AG04450 (cell line): ENCODE measurements around the gene GRAP. TPM values are rescaled to one million over a fixed set of nuclear protein-coding genes. Genes with fewer than 3 reads are reported as not detected.
"Not testable (repeated sequence)": the region's sequence is repeated elsewhere in the genome, so short reads cannot be mapped to it uniquely, and the experiment has no call there.

Source experiments
- CTCF ChIA-PET: fragments of 300-600, 350-600 bp; formaldehyde crosslinking; extraction: SDS; loops from one replicate; lab custom pipeline; 2022; ENCODE audit warnings: antibody characterized with exemption, inconsistent platforms; lab: Charles Lee
- POLR2A ChIA-PET: fragments of 350-600 bp; formaldehyde crosslinking; extraction: SDS; loops from one replicate; lab custom pipeline; 2021; ENCODE audit warnings: antibody characterized with exemption, inconsistent platforms; lab: Yijun Ruan, JAX
- DNase-seq: peaks from one replicate; pipeline ENCODE4 v3.0.0-alpha.2; 2011; ENCODE audit warnings: low read depth, low spot score
- H3K27ac ChIP-seq: one replicate; pipeline ENCODE4 v1.5.1; 2012; ENCODE audit warnings: low read depth, low read length, control low read depth
- H3K27me3 ChIP-seq: one replicate; pipeline ENCODE4 v1.6.0; 2012; ENCODE audit warnings: low read length; ENCODE audit not compliant: control insufficient read depth, insufficient read depth
- H3K4me3 ChIP-seq: 2 replicates; pipeline ENCODE4 v1.5.1; 2011; ENCODE audit warnings: mild to moderate bottlenecking, low read depth, low read length, control low read depth
- H3K9me3 ChIP-seq: 2 replicates; pipeline ENCODE4 v1.5.1; 2012; ENCODE audit warnings: low read length; ENCODE audit not compliant: control insufficient read depth, insufficient read depth
- polyA plus RNA-seq: library from polyadenylated mRNA; depleted of rRNA; stranded (reverse); fragments of >200 nt; gene quantifications from 2 replicates; pipeline ENCODE4 v1.2.3, GENCODE V29; 2011

Gene GRAP
- polyA plus RNA-seq, 1 experiment, result 0.15 TPM

GRCh38 chr17:19063326-19063956, 16.7 kb upstream of the GRAP start:
- H3K9me3 ChIP-seq, H3K27me3 ChIP-seq, CTCF ChIA-PET, H3K27ac ChIP-seq, DNase-seq, H3K4me3 ChIP-seq, POLR2A ChIA-PET: not testable (repeated sequence)

- CTCF ChIA-PET, H3K27ac ChIP-seq, POLR2A ChIA-PET, H3K9me3 ChIP-seq, H3K4me3 ChIP-seq, H3K27me3 ChIP-seq, DNase-seq: not testable (repeated sequence)
Observed at GRCh38 chr17:19062718-19063325, 16.1 kb upstream of the GRAP start.

GRCh38 chr17:19062009-19062717, 15.4 kb upstream of the GRAP start:
- CTCF ChIA-PET, H3K4me3 ChIP-seq, DNase-seq, H3K27ac ChIP-seq, POLR2A ChIA-PET, H3K27me3 ChIP-seq, H3K9me3 ChIP-seq: not testable (repeated sequence)

GRCh38 chr17:19055447-19055846, 8.7 kb upstream of the GRAP start:
- POLR2A ChIA-PET, result not testable (repeated sequence)

GRCh38 chr17:19048826-19049225, 2.1 kb upstream of the GRAP start:
- DNase-seq, H3K9me3 ChIP-seq, H3K4me3 ChIP-seq, POLR2A ChIA-PET, H3K27me3 ChIP-seq, H3K27ac ChIP-seq, CTCF ChIA-PET: not testable (repeated sequence)

More at GRCh38 chr17:19055447-19055846, 8.7 kb upstream of the GRAP start:
- H3K9me3 ChIP-seq, CTCF ChIA-PET, H3K4me3 ChIP-seq, H3K27me3 ChIP-seq, DNase-seq, H3K27ac ChIP-seq: not testable (repeated sequence)

GRCh38 chr17:19047510-19047909, 753 bp upstream of the GRAP start:
- H3K4me3 ChIP-seq, H3K9me3 ChIP-seq, POLR2A ChIA-PET, DNase-seq, CTCF ChIA-PET, H3K27me3 ChIP-seq, H3K27ac ChIP-seq: not testable (repeated sequence)

- DNase-seq, H3K27ac ChIP-seq, CTCF ChIA-PET, POLR2A ChIA-PET, H3K4me3 ChIP-seq, H3K27me3 ChIP-seq, H3K9me3 ChIP-seq: not testable (repeated sequence)
Observed at GRCh38 chr17:19044643-19045042, 2.1 kb downstream of the GRAP start.

- H3K4me3 ChIP-seq, H3K27me3 ChIP-seq, CTCF ChIA-PET, H3K9me3 ChIP-seq, H3K27ac ChIP-seq, DNase-seq, POLR2A ChIA-PET: not testable (repeated sequence)
Observed at GRCh38 chr17:19043032-19043431, 3.7 kb downstream of the GRAP start.

- POLR2A ChIA-PET, DNase-seq, CTCF ChIA-PET: not testable (repeated sequence)
Observed at GRCh38 chr17:19042369-19042768, 4.4 kb downstream of the GRAP start.

GRCh38 chr17:19041871-19042270, 4.9 kb downstream of the GRAP start:
- H3K27ac ChIP-seq, DNase-seq, CTCF ChIA-PET, H3K27me3 ChIP-seq, H3K9me3 ChIP-seq, POLR2A ChIA-PET, H3K4me3 ChIP-seq: not testable (repeated sequence)

More at GRCh38 chr17:19042369-19042768, 4.4 kb downstream of the GRAP start:
- not testable (repeated sequence) for H3K27me3 ChIP-seq, H3K9me3 ChIP-seq, H3K4me3 ChIP-seq, H3K27ac ChIP-seq

GRCh38 chr17:19040350-19040749, 6.4 kb downstream of the GRAP start:
- H3K27ac ChIP-seq, H3K4me3 ChIP-seq, H3K27me3 ChIP-seq, POLR2A ChIA-PET, H3K9me3 ChIP-seq, CTCF ChIA-PET, DNase-seq: not testable (repeated sequence)

GRCh38 chr17:19038730-19039129, 8.0 kb downstream of the GRAP start:
- CTCF ChIA-PET, H3K27me3 ChIP-seq, H3K9me3 ChIP-seq, DNase-seq, H3K27ac ChIP-seq, H3K4me3 ChIP-seq, POLR2A ChIA-PET: not testable (repeated sequence)
